Fibroblast of skin of scalp (primary cell): ENCODE measurements around the gene PRMT3.
"Not testable (repeated sequence)": the region's sequence is repeated elsewhere in the genome, so short reads cannot be mapped to it uniquely, and the experiment has no call there.

Experiments used
- DNase-seq: peaks from one replicate; pipeline ENCODE4 v3.0.0-alpha.2; 2013

PRMT3 gene

GRCh38 chr11:20374741-20375300, 12.7 kb upstream of the PRMT3 start:
- peak; percentile 35 for DNase-seq

- DNase-seq: no peak
Measured at GRCh38 chr11:20376162-20376730, 11.3 kb upstream of the PRMT3 start.

GRCh38 chr11:20385996-20386395, 1.5 kb upstream of the PRMT3 start:
- not testable (repeated sequence) for DNase-seq

GRCh38 chr11:20388096-20389055, 860 bp downstream of the PRMT3 start:
- DNase-seq: no peak

GRCh38 chr11:20397281-20397680, 9.8 kb downstream of the PRMT3 start:
- peak; percentile 54 for DNase-seq

- DNase-seq: no peak
Measured at GRCh38 chr11:20399498-20399897, 12.0 kb downstream of the PRMT3 start.

GRCh38 chr11:20403059-20403458, 15.5 kb downstream of the PRMT3 start:
- no peak for DNase-seq

- no peak for DNase-seq
Measured at GRCh38 chr11:20406484-20406883, 19.0 kb downstream of the PRMT3 start.

- DNase-seq: peak; percentile 2
Measured at GRCh38 chr11:20407344-20407743, 19.8 kb downstream of the PRMT3 start.

GRCh38 chr11:20415432-20415831, 27.9 kb downstream of the PRMT3 start:
- DNase-seq: no peak

GRCh38 chr11:20417771-20418170, 30.3 kb downstream of the PRMT3 start:
- no peak for DNase-seq

- DNase-seq: no peak
Measured at GRCh38 chr11:20421946-20422345, 34.4 kb downstream of the PRMT3 start.

- DNase-seq: no peak
Measured at GRCh38 chr11:20429216-20429615, 41.7 kb downstream of the PRMT3 start.

- no peak for DNase-seq
Measured at GRCh38 chr11:20438637-20439036, 51.1 kb downstream of the PRMT3 start.

- peak; percentile 31 for DNase-seq
Measured at GRCh38 chr11:20443596-20443995, 56.1 kb downstream of the PRMT3 start.

- no peak for DNase-seq
Measured at GRCh38 chr11:20444535-20444934, 57.0 kb downstream of the PRMT3 start.

GRCh38 chr11:20448834-20449233, 61.3 kb downstream of the PRMT3 start:
- DNase-seq: no peak

- DNase-seq: no peak
Measured at GRCh38 chr11:20450829-20451228, 63.3 kb downstream of the PRMT3 start.

GRCh38 chr11:20451568-20451967, 64.1 kb downstream of the PRMT3 start:
- peak; percentile 26 for DNase-seq

GRCh38 chr11:20452585-20452984, 65.1 kb downstream of the PRMT3 start:
- DNase-seq: no peak

GRCh38 chr11:20453657-20454316, 66.3 kb downstream of the PRMT3 start:
- no peak for DNase-seq

GRCh38 chr11:20457001-20457799, 69.7 kb downstream of the PRMT3 start:
- DNase-seq: no peak
